Uterus (tissue), 4 donors: ENCODE data around the gene C15orf39. TPM values are rescaled to one million over a fixed set of nuclear protein-coding genes. Genes with fewer than 3 reads are reported as not detected.

Source experiments
- DNase-seq, 2 donors: peaks; one replicate each; pipeline ENCODE4 v3.0.0-alpha.2; 2019 to 2020
- H3K27ac ChIP-seq, 2 donors: fragments of 200-600 bp; sonication (generic); 1 replicate in 1 of 2; 2 replicates in 1 of 2; pipeline ENCODE4 v1.5.1; 2016 to 2018
- H3K27me3 ChIP-seq, 2 donors: fragments of 200-600 bp; sonication (generic); one replicate each; pipeline ENCODE4 v1.5.1; 2018 to 2019; ENCODE audit warnings: control low read depth in 1 of 2
- H3K36me3 ChIP-seq, 2 donors: fragments of 200-600 bp; sonication (generic); one replicate each; pipeline ENCODE4 v1.5.1; 2019; ENCODE audit warnings: control low read depth in 1 of 2
- H3K4me1 ChIP-seq, 2 donors: fragments of 200-600 bp; sonication (generic); one replicate each; pipeline ENCODE4 v1.5.1; 2018 to 2019; ENCODE audit warnings: control low read depth in 1 of 2
- H3K4me3 ChIP-seq, 2 donors: fragments of 200-600 bp; sonication (generic); 1 replicate in 1 of 2; 2 replicates in 1 of 2; pipeline ENCODE4 v1.5.1; 2018 to 2019; ENCODE audit warnings: mild to moderate bottlenecking in 1 of 2
- H3K9me3 ChIP-seq, 2 donors: fragments of 200-600 bp; sonication (generic); one replicate each; pipeline ENCODE4 v1.5.1; 2019; ENCODE audit warnings: control low read depth in 1 of 2
- CTCF ChIP-seq, 4 experiments: fragments of 200-600 bp in 2 of 4; fragments of 450-650 bp in 2 of 4; sonication (generic) in 2 of 4; IDR thresholded peaks; one replicate each; pipeline ENCODE4 v1.5.1; 2016 to 2019; ENCODE audit warnings: antibody characterized with exemption in 4 of 4, mild to moderate bottlenecking in 2 of 4, moderate library complexity in 1 of 4
- POLR2A ChIP-seq, 2 donors: fragments of 450-650 bp; IDR thresholded peaks; one replicate each; pipeline ENCODE4 v1.6.1; 2016; ENCODE audit warnings: antibody characterized with exemption in 2 of 2, mild to moderate bottlenecking in 1 of 2, moderate library complexity in 1 of 2
- intact Hi-C: fragments of 100-400 bp; cut with DNase I; formaldehyde crosslinking; loops from one replicate; pipeline ENCODE4 v1.15.1; 2023; ENCODE audit warnings: low total_unique reads
- total RNA-seq, 4 donors: library from RNA; depleted of rRNA in 3 of 4; stranded (reverse); fragments of >200 nt in 3 of 4; gene quantifications; one replicate each; pipeline versions ENCODE4 v1.1.0 to v1.2.4, GENCODE V29; 2014 to 2023
- donor health status: DM: yes; HTN: yes; CAD: no.

C15orf39 gene
- total RNA-seq, 4 donors from 2014 or later: 4.6 to 43.9 (median 14.1) TPM

- Histone ChIP-seq H3K27ac (no peak overlapping the region), H3K4me3 (no peak overlapping the region), H3K9me3 (no peaks in the 10 kb centered on the region), H3K27me3 (no peaks in the 10 kb centered on the region), H3K36me3 (no peaks in the 10 kb centered on the region), H3K4me1 (peaks cover 0 to under 1% of the 10 kb centered on the region in 2 donors)
- DNase-seq: no peak
- intact Hi-C loops: no loop called here
- TF ChIP-seq POLR2A (IDR thresholded peaks at IDR 0.05): no peak
- no peak for TF ChIP-seq CTCF (IDR thresholded peaks at IDR 0.05)
Observed at GRCh38 chr15:75170203-75170602, 31.5 kb upstream of the C15orf39 start.

DNA sequence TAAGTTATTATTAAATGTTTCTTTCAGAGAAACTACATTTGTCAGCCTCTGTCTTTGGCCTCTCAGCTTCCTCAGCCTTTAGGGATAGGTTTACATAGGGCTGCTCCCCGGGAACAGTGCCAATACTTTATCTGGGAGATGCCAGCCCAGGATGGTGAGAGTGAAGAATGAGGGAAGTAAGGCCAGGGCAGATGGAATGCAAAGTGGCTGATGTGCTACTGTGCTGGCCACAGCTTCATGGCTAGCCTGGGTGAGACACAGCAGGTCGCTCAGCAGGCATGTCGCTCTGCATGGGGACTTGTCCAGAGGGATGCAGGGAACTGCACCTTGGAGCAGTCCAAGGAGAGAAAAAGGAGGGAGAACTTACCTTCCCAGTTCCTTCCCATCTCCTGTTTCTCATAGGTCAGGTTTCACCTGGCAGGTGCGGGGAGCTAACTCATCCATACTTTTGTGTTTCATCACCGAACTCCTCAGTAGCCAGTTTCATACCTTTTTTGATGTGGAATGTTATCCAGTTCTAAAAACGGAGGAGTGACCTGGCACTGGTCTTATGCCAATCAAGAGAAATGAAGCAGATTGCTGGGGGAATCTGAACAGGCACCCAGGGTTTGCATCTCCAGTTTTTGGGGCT lies 30.9 kb upstream of the C15orf39 start:
- intact Hi-C loops: no loop called here
- H3K36me3 ChIP-seq: no peaks in the 10 kb centered on the region
- no peaks in the 10 kb centered on the region for H3K9me3 ChIP-seq
- no peaks in the 10 kb centered on the region for H3K27me3 ChIP-seq
- no peak overlapping the region for H3K4me3 ChIP-seq
- DNase-seq: no peak
- no peak for TF ChIP-seq CTCF (IDR thresholded peaks at IDR 0.05)
- TF ChIP-seq POLR2A (IDR thresholded peaks at IDR 0.05): no peak
- peaks cover 0 to 3% of the 10 kb centered on the region in 2 donors for H3K4me1 ChIP-seq
- no peak overlapping the region for H3K27ac ChIP-seq

DNA sequence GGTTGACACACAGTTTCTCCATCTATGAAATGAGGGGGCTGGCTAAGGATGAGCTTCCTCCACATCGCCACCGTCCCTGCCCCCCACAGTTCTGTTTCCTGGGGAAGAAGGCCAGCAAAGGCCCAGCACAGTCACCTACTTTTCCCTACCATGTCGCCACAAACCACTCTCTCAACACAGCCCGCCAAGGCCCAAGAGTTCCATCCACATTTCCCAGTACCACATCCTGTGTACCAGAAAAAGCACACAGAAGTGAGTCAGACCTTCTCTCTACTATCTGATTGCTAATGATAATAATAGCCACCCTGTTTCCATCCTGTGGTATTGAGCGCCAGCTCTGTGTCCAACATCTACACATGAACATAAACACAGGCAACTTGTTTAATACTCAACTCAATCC lies 30.3 kb upstream of the C15orf39 start:
- TF ChIP-seq POLR2A (IDR thresholded peaks at IDR 0.05) (no peak), CTCF (IDR thresholded peaks at IDR 0.05) (no peak)
- no peaks in the 10 kb centered on the region for H3K27me3 ChIP-seq
- H3K36me3 ChIP-seq: no peaks in the 10 kb centered on the region
- DNase-seq: no peak
- H3K4me3 ChIP-seq: no peak overlapping the region
- intact Hi-C loops: no loop called here
- no peaks in the 10 kb centered on the region for H3K9me3 ChIP-seq
- H3K4me1 ChIP-seq: peaks cover 0 to 3% of the 10 kb centered on the region in 2 donors
- no peak overlapping the region for H3K27ac ChIP-seq

GRCh38 chr15:75172284-75172820 lies 29.3 kb upstream of the C15orf39 start:
- H3K9me3 ChIP-seq: no peaks in the 10 kb centered on the region
- H3K4me1 ChIP-seq: peaks cover 0 to 3% of the 10 kb centered on the region in 2 donors
- intact Hi-C loops: no loop called here
- no peak overlapping the region for H3K27ac ChIP-seq
- H3K27me3 ChIP-seq: no peaks in the 10 kb centered on the region
- DNase-seq: no peak
- H3K4me3 ChIP-seq: no peak overlapping the region
- H3K36me3 ChIP-seq: no peaks in the 10 kb centered on the region
- TF ChIP-seq POLR2A (IDR thresholded peaks at IDR 0.05): no peak
- no peak for TF ChIP-seq CTCF (IDR thresholded peaks at IDR 0.05)

- H3K9me3 ChIP-seq: no peaks in the 10 kb centered on the region
- peaks cover 0 to 15% of the 10 kb centered on the region in 2 donors for H3K4me1 ChIP-seq
- no peak overlapping the region for H3K27ac ChIP-seq
- intact Hi-C loops: no loop called here
- no peaks in the 10 kb centered on the region for H3K36me3 ChIP-seq
- TF ChIP-seq POLR2A (IDR thresholded peaks at IDR 0.05) (no peak), CTCF (IDR thresholded peaks at IDR 0.05) (no peak)
- no peak for DNase-seq
- no peak overlapping the region for H3K4me3 ChIP-seq
- no peaks in the 10 kb centered on the region for H3K27me3 ChIP-seq
Observed at GRCh38 chr15:75174102-75174501, 27.6 kb upstream of the C15orf39 start.
